Kidney glomerular epithelial cell (primary cell): ENCODE data around the gene CLASP1.
"Not testable (repeated sequence)": the region's sequence is repeated elsewhere in the genome, so short reads cannot be mapped to it uniquely, and the experiment has no call there.

Experiments used
- DNase-seq: peaks from one replicate; lab custom pipeline; 2025; lab: John Stamatoyannopoulos, UW

The CLASP1 gene

DNA sequence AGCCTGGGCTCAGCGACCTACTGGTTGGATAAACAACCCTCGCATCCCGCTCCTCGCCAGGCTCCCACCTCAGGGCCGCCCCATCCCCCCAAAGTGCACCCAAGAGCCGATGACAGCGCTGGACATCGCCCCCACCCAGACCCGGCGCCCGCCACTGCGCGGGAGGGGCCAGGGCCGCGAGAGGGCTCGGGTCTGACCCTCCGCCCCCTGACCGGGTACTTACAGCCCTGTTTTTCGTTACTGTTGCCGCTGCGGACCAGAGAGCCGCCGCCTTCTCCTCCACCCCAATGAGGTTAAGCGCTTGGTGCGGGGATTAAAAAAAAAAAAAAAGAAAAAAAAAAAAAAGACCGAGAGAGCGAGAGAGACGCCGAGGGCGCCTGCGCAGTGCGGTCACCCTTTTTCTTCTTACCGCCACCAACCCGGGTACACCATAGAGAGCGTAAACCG, at the start of gene CLASP1:
Gene CLASP1, minus strand, starts transcription at position 314 of the 447 bp plus-strand sequence. CDS start 43,567 bp downstream, outside the sequence.
- DNase-seq: no peak

DNA sequence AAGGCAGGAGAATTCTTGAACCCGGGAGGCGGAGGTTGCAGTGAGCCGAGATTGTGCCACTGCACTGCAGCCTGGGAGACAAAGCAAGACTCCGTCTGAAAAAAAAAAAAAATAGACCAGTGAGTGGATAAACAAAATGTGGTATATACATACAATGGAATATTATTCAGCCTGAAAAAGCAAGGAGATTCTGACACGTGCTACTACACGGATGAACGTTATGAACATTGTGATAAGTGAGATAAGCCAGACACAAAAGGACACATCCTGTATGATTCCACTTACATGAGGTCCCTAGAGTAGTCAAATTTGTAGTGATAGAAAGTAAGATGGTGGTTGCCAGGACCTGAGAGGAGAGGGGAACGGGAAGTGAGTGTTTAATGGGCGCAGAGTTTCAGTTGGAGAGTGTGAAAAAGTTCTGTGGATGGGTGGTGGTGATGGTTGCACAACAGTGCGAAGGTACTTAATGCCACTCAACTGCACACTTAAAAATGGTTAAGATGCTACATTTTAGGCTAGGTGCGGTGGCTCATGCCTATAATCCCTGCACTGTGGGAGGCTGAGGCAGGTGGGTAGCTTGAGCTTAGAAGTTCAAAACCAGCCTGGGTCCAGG, 49.2 kb upstream of the CLASP1 start:
- no peak for DNase-seq

DNA sequence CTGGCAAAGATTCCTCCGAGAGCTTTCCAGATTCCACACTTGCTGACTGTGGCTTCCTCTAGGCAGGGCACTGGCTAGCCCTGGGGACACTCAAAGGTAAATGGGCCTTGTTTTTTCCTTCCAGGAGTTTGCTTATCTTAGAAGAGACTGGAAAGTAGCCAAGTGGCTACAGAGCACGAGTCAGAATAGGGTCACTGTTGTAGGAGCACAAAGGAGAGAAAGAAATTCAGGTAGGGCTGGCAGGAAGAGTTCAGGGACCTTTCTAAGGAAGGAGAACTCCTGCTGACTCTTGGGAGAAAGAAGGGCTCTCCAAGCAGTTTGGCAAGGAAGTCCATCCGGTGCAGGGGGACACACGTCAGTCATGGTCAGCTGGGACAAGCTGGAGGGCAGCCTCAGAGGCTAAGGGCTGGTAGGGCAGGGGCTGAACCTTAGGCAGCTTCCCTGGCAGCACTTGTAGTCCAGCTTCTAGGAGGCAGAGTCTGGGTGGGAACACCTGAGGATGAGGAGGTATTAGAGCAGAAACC, 47.9 kb upstream of the CLASP1 start:
- DNase-seq: no peak

DNA sequence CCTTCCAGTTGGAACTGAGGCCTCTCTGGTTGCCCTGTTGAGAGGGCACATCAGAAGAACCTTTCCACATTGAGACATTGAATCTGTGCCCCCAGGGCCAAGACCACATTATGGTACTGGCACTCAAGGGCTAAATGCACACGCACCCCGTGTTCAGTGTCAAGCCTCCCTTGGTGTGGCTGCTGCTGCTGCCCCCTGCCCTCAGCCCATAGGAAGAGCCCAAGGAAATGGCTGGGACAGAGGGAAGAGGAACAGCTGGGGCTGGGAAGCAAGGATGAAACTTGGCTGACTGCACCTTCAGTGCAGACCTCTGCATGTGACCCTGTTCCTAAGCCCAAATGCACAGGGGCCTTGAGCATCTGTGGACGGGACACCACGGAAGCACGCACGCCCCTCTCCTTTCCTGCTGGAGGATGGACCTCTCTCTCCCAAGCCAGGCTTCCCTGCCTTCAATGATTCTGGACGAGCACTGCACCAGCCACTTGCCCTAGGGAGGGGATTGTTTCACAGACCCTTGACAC, 47.2 kb upstream of the CLASP1 start:
- no peak for DNase-seq

DNA sequence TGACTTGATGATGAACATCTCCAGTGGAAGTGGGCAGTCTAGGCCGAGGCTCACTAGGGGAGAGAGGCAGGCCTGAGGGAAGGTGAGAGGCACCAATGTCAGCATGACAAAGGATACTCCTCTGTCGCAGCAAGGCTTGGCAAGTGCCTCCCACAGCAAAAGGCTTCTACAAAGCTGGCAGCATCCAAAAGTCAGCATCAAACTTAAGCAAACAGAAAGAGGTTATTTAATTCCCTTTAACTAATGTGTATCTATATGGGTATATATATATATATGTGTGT, 45.8 kb upstream of the CLASP1 start:
- no peak for DNase-seq

DNA sequence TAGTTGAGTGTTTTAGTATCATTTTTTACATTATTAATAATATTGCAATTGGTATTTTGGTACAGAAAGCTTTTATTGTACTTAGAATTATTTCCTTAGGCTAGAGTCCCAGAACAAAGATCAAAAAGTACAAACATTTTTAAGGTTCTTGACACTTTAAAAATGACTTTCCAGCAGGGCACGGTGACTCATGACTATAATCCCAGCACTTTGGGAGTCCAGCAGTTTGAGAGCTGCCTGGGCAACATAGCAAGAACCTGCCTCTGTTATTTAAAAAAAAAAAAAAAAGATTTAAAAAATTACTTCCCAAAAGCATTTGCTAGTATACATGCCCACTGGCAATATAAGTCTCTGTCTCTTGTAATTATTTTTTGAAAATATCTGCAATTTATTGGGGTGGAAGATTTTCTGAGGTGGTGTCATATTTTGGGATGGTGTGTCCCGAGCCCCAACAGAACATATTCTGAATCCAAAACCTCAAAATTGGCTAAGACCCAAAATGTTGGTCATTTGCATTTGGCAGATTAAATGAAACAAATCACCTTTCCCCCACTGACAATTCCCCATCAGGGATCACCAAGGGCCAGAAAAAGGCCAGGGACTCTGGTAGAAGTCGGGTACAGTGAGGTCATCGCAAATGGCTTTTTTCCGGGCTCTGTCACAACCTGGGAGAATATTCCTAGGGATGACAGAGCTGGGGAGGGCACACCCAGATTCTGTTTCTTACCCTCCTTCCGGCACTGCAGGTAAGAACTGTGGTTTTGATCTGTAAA, 45.3 kb upstream of the CLASP1 start:
- DNase-seq: no peak

DNA sequence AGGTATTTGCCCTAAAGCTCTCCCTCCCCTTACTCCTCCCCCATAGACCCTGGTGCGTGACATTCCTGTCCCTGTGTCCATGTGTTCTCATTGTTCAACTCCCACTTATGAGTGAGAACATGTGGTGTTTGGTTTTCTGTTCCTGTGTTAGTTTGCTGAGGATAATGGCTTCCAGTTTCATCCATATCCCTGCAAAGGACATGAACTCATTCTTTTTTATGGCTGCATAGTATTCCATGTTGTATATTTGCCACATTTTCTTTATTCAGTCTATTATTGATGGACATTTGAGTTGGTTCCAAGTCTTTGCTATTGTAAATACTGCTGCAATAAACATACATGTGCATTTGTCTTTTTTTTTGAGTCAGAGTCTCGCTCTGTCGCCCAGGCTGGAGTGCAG, 41.3 kb upstream of the CLASP1 start:
- not testable (repeated sequence) for DNase-seq

DNA sequence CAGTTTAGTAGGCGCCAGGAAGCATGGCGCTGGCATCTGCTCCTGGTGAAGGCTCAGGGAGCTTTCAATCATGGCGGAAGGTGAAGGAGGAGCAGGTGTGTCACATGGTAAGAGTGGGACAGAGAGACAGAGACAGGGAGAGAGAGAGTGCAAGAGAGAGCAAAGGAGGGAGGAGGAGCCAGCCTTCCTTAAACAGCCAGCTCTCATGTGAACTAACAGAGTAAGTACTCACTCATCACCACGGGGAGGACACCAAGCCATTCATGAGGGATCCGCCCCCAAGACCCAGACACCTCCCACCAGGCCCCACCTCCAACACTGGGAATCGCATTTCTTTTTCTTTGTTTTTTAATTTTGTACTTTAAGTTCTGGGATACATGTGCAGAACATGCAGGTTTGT, 40.8 kb upstream of the CLASP1 start:
- no peak for DNase-seq

DNA sequence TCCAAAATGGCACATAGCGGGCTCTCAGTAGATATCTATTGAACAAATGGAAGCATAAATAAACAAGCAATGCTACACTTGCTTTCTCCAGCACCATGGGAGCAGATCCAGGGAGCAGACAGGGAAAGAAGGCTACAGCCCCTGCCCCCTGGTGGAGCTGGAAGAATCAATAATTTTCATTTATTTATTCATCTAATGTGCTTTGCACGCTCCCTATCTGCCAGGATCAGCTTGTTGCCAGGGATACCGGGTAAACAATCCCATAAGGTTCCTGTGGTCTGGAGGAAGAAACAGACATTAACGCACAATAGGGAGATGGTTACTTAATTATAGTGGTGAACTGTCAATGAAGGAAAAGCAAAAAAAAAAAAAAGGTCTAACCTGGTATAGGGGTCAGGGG, 40.1 kb upstream of the CLASP1 start:
- no peak for DNase-seq

DNA sequence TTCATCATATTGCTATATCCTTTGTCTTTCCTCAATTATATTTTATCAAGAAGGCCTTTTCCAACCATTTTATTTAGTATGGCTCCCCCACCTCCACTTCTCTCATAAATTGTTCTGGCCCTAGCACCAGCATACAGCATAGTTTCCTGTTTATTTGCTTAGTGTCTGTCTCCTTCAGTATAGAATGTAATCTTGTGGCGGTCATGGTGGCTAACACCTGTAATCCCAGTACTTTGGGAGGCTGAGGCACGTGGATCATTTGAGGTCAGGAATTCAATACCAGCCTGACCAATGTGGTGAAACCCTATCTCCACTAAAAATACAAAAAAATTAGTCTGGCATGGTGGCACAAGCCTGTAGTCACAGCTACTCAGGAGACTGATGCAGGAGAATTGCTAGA, 39.6 kb upstream of the CLASP1 start:
- DNase-seq: no peak

DNA sequence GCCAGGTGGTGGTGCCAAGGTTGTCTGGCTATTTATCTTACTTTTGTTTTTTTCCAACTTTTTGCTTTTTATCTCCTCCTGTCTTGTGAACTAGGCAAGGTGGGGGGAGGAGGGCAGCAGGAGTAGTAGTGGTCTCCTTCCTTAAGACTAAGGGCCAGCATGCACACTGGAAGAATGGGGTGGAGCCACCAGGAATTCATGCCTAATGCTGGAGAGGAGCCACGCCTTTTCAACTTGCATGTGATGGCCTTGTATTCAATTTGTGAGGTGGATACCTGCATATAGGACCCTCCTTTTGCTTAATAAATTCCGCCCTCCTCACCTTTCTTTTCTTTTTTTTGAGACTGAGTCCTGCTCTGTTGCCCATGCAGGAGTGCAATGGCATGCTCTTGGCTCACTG, 37.6 kb upstream of the CLASP1 start:
- DNase-seq: no peak

DNA sequence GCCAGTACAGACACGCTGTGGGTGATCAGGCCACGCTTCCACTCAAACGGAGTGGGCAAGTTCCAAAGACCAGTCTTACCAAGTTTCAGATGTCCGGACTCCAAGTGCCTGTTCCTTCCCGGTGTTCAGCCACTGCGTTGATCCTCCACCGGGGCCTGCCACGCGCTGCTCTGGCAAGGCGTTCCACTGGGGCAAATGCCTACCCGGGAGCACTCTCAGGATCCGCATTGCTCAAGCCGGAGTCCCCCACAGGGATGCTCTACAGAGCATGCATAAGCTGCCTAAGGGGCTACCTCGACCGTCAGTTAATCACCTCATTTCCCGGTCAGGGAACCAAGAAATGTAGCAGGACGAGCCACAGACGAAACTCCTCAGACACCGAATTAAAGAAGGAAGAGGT, 37.0 kb upstream of the CLASP1 start:
- no peak for DNase-seq

DNA sequence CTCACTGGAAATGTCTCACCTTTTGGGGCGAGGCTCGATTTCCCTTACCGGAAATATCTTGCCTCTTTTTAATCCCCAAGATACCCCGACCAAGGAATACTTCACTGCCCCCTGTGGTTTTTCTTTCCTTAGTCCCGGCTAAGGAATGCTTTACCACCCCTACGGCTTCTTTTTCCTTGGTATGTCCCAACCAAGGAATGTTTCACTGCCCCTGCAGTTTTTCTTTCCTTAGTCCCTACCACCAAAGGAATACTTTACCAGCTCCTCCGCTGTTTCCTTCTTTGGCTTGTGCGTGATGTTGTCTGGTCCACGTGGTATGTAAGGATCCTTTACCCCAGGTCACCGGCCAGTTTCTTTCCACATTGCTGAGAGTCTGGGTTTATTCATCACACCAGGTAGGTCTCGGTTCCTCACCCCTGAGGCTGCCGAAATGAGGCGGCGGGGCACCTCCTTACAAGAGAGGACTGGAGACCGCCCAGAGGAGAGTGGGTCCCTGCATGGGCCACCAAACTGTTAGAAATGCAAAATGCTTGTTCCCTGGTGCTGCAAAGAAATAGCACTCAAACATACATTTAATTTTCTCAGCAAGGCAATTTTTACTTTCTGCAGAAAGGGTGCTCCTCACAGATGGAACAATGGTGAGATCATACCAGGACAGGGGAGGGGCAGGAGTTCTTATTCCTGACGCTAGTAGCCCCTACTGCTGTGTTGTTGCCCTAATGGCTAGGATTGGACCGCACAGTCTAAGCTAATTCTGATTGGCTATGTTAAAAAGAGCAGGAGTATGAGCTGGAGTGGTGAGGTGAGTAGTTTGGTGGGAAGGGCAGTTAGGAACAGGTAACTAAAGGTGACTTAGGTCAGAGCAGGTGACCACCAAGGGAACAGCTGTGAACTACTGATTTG, 33.4 kb upstream of the CLASP1 start:
- DNase-seq: no peak

DNA sequence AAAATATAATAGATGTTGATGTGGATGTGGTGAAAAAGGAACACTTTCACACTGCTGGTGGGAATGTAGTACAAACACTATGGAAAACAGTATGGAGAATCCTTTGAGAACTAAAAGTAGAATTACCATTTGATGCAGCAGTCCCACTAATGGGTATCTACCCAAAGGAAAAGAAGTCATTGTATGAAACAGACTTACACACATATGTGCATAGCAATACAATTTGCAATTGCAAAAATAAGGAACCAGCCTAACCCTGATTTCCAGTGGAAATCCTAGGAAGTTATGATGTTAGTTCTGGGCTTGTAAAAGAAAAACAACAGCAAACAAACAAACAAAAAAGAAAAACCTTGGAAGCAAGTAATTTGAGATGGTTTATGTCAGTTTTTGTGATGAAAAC, 28.6 kb upstream of the CLASP1 start:
- no peak for DNase-seq

DNA sequence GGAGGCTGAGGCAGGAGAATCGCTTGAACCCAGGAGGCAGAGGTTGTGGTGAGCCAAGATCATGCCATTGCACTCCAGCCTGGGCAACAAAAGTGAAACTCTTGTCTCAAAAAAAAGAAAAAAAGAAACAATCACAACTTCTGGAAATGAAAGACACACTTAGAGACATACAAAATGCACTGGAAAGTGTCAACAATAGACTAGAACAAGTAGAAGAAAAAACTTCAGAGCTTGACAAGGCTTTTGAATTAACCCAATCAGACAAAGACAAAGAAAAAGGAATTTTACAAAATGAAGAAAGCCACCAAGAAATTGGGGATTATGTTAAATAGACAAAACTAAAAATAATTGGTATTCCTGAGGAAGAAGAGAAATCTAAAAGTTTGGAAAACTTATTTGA, 22.4 kb upstream of the CLASP1 start:
- DNase-seq: not testable (repeated sequence)

DNA sequence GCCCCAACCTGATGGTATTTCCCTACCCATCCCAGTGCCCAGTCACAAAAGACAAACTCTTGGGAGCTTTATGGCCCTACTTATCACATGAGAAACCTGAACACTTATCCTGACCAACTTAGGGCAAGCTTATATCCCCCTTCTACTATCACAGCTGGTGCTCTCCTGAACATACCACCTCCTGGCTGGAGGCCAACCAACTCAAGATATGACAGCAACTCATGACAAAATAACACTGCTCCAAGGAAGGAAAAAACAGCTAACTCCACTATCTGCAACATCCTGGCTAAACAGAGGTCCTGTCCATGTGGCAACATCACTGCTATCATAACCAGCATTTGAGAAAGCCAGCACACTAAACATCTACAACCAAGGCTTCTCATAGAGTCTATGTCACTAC, 20.9 kb upstream of the CLASP1 start:
- DNase-seq: no peak

DNA sequence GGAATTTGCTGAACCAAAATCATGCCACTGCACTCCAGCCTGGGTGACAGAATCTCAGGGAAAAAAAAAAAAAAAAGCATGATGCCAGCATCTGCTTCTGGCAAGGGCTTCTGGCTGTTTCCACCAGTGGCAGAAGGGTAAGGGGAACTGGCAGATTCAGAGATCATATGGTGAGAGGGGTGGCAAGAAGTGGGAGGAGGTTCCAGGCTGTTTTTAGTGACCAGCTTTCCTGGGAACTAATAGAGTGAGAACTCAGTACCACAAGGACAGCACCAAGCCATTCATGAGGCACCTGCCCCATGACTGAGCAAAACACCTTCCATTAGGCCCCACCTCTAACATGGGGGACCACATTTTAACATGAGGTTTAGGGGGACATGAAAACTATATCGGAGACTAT, 18.4 kb upstream of the CLASP1 start:
- no peak for DNase-seq

DNA sequence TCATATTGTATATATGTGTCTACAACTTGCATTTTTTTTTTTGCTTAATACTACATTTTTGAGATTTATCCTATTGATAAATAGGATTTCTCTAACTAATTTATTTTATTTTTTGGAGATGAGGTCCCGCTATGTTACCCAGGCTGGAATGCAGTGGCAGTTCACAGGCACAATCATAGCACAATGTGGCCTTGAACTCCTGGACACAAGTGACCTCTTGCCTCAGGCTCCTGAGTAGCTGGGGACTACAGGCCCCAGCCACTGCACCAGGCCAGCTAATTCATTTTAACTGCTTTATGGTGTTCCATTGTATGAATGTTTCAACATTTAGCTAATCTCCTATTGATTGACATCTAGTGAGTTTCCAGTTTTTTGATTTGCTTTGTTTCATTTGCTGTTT, 16.8 kb upstream of the CLASP1 start:
- no peak for DNase-seq

DNA sequence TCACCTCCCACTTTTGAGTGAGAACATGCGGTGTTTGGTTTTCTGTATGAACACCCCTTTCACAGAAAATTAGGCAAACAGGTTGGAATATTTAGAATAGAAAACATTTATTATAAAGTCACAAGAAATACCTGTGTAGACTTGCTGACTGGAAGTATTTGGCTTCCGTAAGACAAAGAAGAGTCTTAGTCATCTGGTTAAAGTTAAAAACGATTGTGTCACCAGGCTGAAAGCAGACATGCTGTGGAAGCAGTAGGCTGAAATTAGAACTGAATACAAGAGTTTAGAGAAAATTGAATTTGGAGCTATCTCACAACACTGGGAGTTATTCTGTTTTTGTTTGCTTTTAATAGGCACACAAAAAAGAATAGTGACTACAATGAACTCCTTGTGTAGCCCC, 16.2 kb upstream of the CLASP1 start:
- DNase-seq: peak; percentile 11

DNA sequence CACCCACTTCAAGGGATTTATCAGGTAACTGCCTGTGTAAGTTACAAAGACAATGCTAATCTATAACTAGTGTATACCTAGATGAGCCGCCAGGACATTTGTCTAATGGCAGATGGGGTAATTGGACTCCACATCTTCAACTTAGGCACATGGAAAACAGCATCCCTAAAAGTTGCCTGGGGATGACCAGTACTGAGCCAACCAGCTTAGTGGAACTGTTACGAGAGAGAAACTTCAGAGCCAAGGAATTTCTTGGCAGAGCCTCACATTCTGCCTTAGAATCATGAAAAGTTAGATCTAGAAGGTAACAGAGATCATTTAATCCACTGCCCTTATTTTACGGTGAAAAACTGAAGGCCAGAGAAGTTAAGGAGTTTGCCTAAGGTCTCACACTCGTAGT, 15.5 kb upstream of the CLASP1 start:
- DNase-seq: no peak

DNA sequence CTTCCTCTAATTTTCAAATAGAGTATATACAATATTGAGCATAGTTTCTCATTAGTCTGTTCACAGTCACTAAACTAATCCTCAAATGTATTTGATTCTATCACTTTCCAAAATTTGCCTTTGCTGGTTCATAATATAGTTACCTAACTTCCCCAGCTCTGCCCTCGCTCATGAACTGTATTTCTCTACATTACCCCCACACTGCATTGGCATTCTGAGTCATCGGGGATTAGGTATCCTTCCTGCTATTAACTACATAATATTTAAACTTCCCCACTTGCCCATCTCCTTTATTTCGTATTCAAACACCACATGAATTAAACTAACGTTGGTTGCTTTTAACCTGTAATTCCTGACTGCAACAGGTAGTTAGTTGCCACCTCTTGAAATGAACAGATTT, 14.8 kb upstream of the CLASP1 start:
- no peak for DNase-seq

DNA sequence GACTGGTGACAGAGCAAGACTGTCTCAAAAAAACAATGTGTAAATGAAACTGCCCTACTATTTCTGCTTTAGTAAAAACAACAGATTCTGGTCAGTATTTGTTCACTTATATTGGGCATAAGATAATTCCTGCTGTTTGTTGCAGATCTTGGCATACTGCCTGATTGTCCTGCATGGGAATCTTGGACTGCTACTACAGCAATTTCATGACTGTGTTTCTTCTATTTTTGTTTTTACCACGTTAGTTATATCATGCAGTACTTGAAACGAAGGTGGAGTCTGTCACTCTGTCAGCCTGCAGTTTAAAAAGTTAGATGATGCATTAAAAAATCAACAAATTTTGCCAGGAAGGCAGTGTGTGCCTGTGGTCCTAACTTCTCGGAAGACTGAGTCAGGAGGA, 14.2 kb upstream of the CLASP1 start:
- DNase-seq: no peak

DNA sequence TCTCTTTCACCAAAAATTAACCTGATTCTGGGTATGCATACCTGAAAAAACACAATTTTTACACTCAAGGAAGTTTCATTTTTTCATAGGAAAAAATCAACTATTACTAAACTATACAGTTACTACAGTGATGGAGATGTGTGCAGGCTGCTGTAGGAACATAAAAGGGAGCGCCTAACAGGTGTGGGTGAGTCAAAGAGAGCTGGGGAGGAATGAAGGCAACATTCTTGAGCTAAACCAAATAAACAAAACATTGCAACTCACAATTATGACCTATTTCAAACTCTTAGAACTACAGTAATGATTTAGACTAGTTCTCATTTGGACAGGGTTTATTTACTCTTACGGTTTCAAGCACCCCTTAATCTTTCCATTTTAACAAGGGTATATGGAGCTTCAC, 13.4 kb upstream of the CLASP1 start:
- DNase-seq: no peak
